Measurements from ENCODE around the gene TEX261. TPM values are rescaled to one million over a fixed set of nuclear protein-coding genes. Genes with fewer than 3 reads are reported as not detected.

Gene TEX261
- polyA plus RNA-seq, 1 of the 3 experiments (the other 2 are of a cell fraction) = 44.3 TPM

GRCh38 chr2:70954886-70955285, 39.8 kb downstream of the TEX261 start (continued):
- TF ChIP-seq NRF1 (IDR thresholded peaks at IDR 0.05; ENCODE audit: low read depth, low read length) (no peak), RAD21 (IDR thresholded peaks at IDR 0.05; ENCODE audit: low read length) (no peak), POLR2AphosphoS5 (IDR thresholded peaks at IDR 0.05; ENCODE audit: low read depth, low read length) (no peak)

GRCh38 chr2:70949086-70949485, 45.6 kb downstream of the TEX261 start:
- DNase-seq = no peak
- WGBS (ENCODE audit: low lambda C conversion rate) = 71% methylated on average over 11 of the region's 11 CpGs
- ChIA-PET CTCF (interaction anchor here (0.6 to 8.6 kb wide), 53 partner anchors 8 to 655 kb away, joined by 3 to 244 read pairs (median 6); partner anchors contain the start of genes ADD2, ATP6V1B1, FAM136A and FIGLA), POLR2A (interaction anchor here (1.9 kb wide), 1 partner anchor 77 kb away, joined by 5 read pairs; no protein-coding TSS in a partner anchor)
- no peak overlapping the region for H3K4me2 ChIP-seq
- H3K9me3 ChIP-seq = no peaks in the 10 kb centered on the region
- no peak overlapping the region for H3K27ac ChIP-seq (ENCODE audit: low read depth in 2 of 2, low read length in 1 of 2)
- no peaks in the 10 kb centered on the region for H4K20me1 ChIP-seq (ENCODE audit: insufficient read depth)
- no peaks in the 10 kb centered on the region for H3K9me2 ChIP-seq
- H3K79me2 ChIP-seq (ENCODE audit: insufficient read depth) = no peaks in the 10 kb centered on the region
- no peak overlapping the region; a peak in 1 of 4 replicates for H3K4me3 ChIP-seq (ENCODE audit: low read depth in 2 of 2, low read length in 1 of 2)
- no peak overlapping the region for H3K9ac ChIP-seq
- TF ChIP-seq TCF12 (IDR thresholded peaks at IDR 0.05) (no peak), MEF2A (IDR thresholded peaks at IDR 0.05; ENCODE audit: borderline replicate concordance, low read depth) (no peak), PBX3 (IDR thresholded peaks at IDR 0.05) (no peak), MAX (IDR thresholded peaks at IDR 0.05; ENCODE audit: low read depth) (no peak), NRF1 (IDR thresholded peaks at IDR 0.05; ENCODE audit: low read depth, low read length) (no peak)
- peaks cover 8% of the 10 kb centered on the region for H3F3A ChIP-seq (replicated peaks; ENCODE audit: insufficient read depth)
- no peaks in the 10 kb centered on the region for H3K27me3 ChIP-seq (ENCODE audit: insufficient read depth)
- no peak overlapping the region; the same call in 1 of the 2 replicates for H2AFZ ChIP-seq (ENCODE audit: low read depth)
- no peaks in the 10 kb centered on the region for H3K36me3 ChIP-seq (replicated peaks in 1 of 2; ENCODE audit: control insufficient read depth in 1 of 2, insufficient read depth in 2 of 2, low read length in 1 of 2)
- peaks cover 3 to 5% of the 10 kb centered on the region in 2 experiments; a peak in 2 of 4 replicates for H3K4me1 ChIP-seq (ENCODE audit: control insufficient read depth in 1 of 2, insufficient read depth in 2 of 2, low read depth in 1 of 2, low read length in 1 of 2)

- Histone ChIP-seq H3K27me3 (ENCODE audit: insufficient read depth) (no peaks in the 10 kb centered on the region), H3K4me2 (peak overlapping the region; percentile 80), H3K4me1 (ENCODE audit: control insufficient read depth in 1 of 2, insufficient read depth in 2 of 2, low read depth in 1 of 2, low read length in 1 of 2) (peaks cover 5 to 8% of the 10 kb centered on the region in 2 experiments; a peak in 2 of 4 replicates), H4K20me1 (ENCODE audit: insufficient read depth) (no peaks in the 10 kb centered on the region), H3K36me3 (replicated peaks in 1 of 2; ENCODE audit: control insufficient read depth in 1 of 2, insufficient read depth in 2 of 2, low read length in 1 of 2) (no peaks in the 10 kb centered on the region), H3K9me3 (no peaks in the 10 kb centered on the region), H2AFZ (ENCODE audit: low read depth) (peak overlapping the region; percentile 73), H3K27ac (ENCODE audit: low read depth in 2 of 2, low read length in 1 of 2) (peak overlapping the region in 1 of 2 experiments; percentile 44; a peak in 2 of 4 replicates), H3K9ac (peak overlapping the region; percentile 54; the same call in 1 of the 2 replicates), H3K9me2 (no peaks in the 10 kb centered on the region), H3K4me3 (ENCODE audit: low read depth in 2 of 2, low read length in 1 of 2) (peak overlapping the region; percentile 27 to 54), H3K79me2 (ENCODE audit: insufficient read depth) (no peaks in the 10 kb centered on the region), H3F3A (replicated peaks; ENCODE audit: insufficient read depth) (peaks cover 8% of the 10 kb centered on the region)
- peak; percentile 81 for TF ChIP-seq CTCF (IDR thresholded peaks at IDR 0.05)
- peak; percentile 56 for TF ChIP-seq RAD21 (IDR thresholded peaks at IDR 0.05; ENCODE audit: low read length)
- TF ChIP-seq SMC3 (IDR thresholded peaks at IDR 0.05; ENCODE audit: low read depth, low read length) = peak; percentile 73
- 0 out of 2 replicates have a peak, but pooled peaks have one; percentile 22 for TF ChIP-seq POLR2AphosphoS5 (IDR thresholded peaks at IDR 0.05; ENCODE audit: low read depth, low read length)
- no peak for TF ChIP-seq RFX5 (IDR thresholded peaks at IDR 0.05; ENCODE audit: low read length)
- TF ChIP-seq MAX (IDR thresholded peaks at IDR 0.05; ENCODE audit: low read depth) = peak; percentile 88
- no peak for TF ChIP-seq TAF1 (IDR thresholded peaks at IDR 0.05; ENCODE audit: borderline replicate concordance, low read depth, low read length)
- TF ChIP-seq MXI1 (IDR thresholded peaks at IDR 0.05; ENCODE audit: low read depth, low read length) = peak; percentile 79
- TF ChIP-seq SIN3A (IDR thresholded peaks at IDR 0.05; ENCODE audit: borderline replicate concordance, low read depth, low read length) = peak; percentile 40; the same call in 1 of the 2 replicates
- whole genome bisulfite sequencing (ENCODE audit: low lambda C conversion rate) = 20% methylated on average over 26 of the region's 27 CpGs
- POLR2A ChIA-PET = interaction anchor here (1.9 kb wide), 1 partner anchor 77 kb away, joined by 5 read pairs; no protein-coding TSS in a partner anchor
- DNase-seq = peak; percentile 87
- CTCF ChIA-PET = interaction anchor here (0.6 to 8.6 kb wide), 55 partner anchors 9 to 654 kb away, joined by 3 to 244 read pairs (median 6); partner anchors contain the start of genes ADD2, ATP6V1B1, FAM136A and FIGLA
Measured at GRCh38 chr2:70948337-70949003, 46.2 kb downstream of the TEX261 start.
